ENCODE measurements around the gene TBC1D26. TPM values are rescaled to one million over a fixed set of nuclear protein-coding genes. Genes with fewer than 3 reads are reported as not detected.
"Not testable (repeated sequence)": the region's sequence is repeated elsewhere in the genome, so short reads cannot be mapped to it uniquely, and the experiment has no call there.

TBC1D26 gene
- total RNA-seq, 1 donor from 2014 or later: 2.4 TPM

GRCh38 chr17:15782866-15783265, 50.8 kb downstream of the TBC1D26 start:
- Mint-ChIP-seq H3K27ac (ENCODE audit: unreplicated experiment) (no peak overlapping the region), H3K36me3 (ENCODE audit: low read depth, unreplicated experiment) (peaks cover 7% of the 10 kb centered on the region), H3K4me1 (ENCODE audit: unreplicated experiment) (peaks cover 4% of the 10 kb centered on the region), H3K9me3 (ENCODE audit: unreplicated experiment) (peaks cover 5% of the 10 kb centered on the region), H3K27me3 (ENCODE audit: unreplicated experiment) (no peaks in the 10 kb centered on the region), H3K4me3 (ENCODE audit: unreplicated experiment) (no peak overlapping the region)
- no peak for TF ChIP-seq CTCF (IDR thresholded peaks at IDR 0.05; ENCODE audit: unreplicated experiment)
- no peak for DNase-seq (ENCODE audit: low spot score)

DNA sequence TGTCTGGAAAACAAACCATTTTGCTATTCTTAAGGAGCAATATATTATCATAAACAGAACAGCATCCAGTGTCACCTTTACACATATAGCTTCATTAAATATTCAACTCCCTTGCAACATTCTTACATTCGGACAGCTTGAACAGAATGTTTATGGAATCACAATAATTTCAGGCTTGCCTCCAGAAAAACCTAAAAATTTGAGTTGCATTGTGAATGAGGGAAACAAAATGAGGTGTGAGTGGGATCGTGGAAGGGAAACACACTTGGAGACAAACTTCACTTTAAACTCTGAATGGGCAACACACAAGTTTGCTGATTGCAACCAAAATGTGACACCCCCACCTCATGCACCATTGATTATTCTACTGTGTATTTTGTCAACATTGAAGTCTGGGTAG, 51.4 kb downstream of the TBC1D26 start:
- no peak for DNase-seq (ENCODE audit: low spot score)
- Mint-ChIP-seq H3K27ac (ENCODE audit: unreplicated experiment) (no peak overlapping the region), H3K27me3 (ENCODE audit: unreplicated experiment) (no peaks in the 10 kb centered on the region), H3K4me3 (ENCODE audit: unreplicated experiment) (no peak overlapping the region), H3K36me3 (ENCODE audit: low read depth, unreplicated experiment) (peaks cover 4% of the 10 kb centered on the region), H3K9me3 (ENCODE audit: unreplicated experiment) (no peaks in the 10 kb centered on the region), H3K4me1 (ENCODE audit: unreplicated experiment) (peaks cover 4% of the 10 kb centered on the region)
- no peak for TF ChIP-seq CTCF (IDR thresholded peaks at IDR 0.05; ENCODE audit: unreplicated experiment)

GRCh38 chr17:15784351-15784750, 52.3 kb downstream of the TBC1D26 start:
- not testable (repeated sequence) for DNase-seq (ENCODE audit: low spot score); H3K9me3 Mint-ChIP-seq (ENCODE audit: unreplicated experiment); H3K4me1 Mint-ChIP-seq (ENCODE audit: unreplicated experiment); H3K27me3 Mint-ChIP-seq (ENCODE audit: unreplicated experiment); H3K27ac Mint-ChIP-seq (ENCODE audit: unreplicated experiment); H3K4me3 Mint-ChIP-seq (ENCODE audit: unreplicated experiment); H3K36me3 Mint-ChIP-seq (ENCODE audit: low read depth, unreplicated experiment)

GRCh38 chr17:15787363-15788075, 55.4 kb downstream of the TBC1D26 start:
- H3K27ac Mint-ChIP-seq (ENCODE audit: unreplicated experiment); H3K4me1 Mint-ChIP-seq (ENCODE audit: unreplicated experiment); H3K9me3 Mint-ChIP-seq (ENCODE audit: unreplicated experiment); H3K27me3 Mint-ChIP-seq (ENCODE audit: unreplicated experiment); DNase-seq (ENCODE audit: low spot score); H3K4me3 Mint-ChIP-seq (ENCODE audit: unreplicated experiment); H3K36me3 Mint-ChIP-seq (ENCODE audit: low read depth, unreplicated experiment): not testable (repeated sequence)

- H3K9me3 Mint-ChIP-seq (ENCODE audit: unreplicated experiment); H3K27me3 Mint-ChIP-seq (ENCODE audit: unreplicated experiment); H3K4me1 Mint-ChIP-seq (ENCODE audit: unreplicated experiment); DNase-seq (ENCODE audit: low spot score); H3K27ac Mint-ChIP-seq (ENCODE audit: unreplicated experiment); H3K36me3 Mint-ChIP-seq (ENCODE audit: low read depth, unreplicated experiment); H3K4me3 Mint-ChIP-seq (ENCODE audit: unreplicated experiment): not testable (repeated sequence)
These were observed 56.3 kb downstream of the TBC1D26 start for GRCh38 chr17:15788365-15788764.

Other genes with a start within 250 kb of the TBC1D26 start
- gene TVP23C, start 168.8 kb upstream of the TBC1D26 start, total RNA-seq (ENCODE audit: unreplicated experiment): 23.1 TPM
- gene FBXW10B, start 112.6 kb upstream of the TBC1D26 start, total RNA-seq (ENCODE audit: unreplicated experiment): 0.44 TPM
- 25.2 TPM for gene TRIM16, start 48.0 kb upstream of the TBC1D26 start, total RNA-seq (ENCODE audit: unreplicated experiment)
- 82.3 TPM for gene ZNF286A, start 32.5 kb upstream of the TBC1D26 start, total RNA-seq (ENCODE audit: unreplicated experiment)
- 5.2 TPM for gene ADORA2B, start 212.8 kb downstream of the TBC1D26 start, total RNA-seq (ENCODE audit: unreplicated experiment)